Right lobe of liver (tissue), 6 donors: ENCODE measurements around the gene NPFF. TPM values are rescaled to one million over a fixed set of nuclear protein-coding genes. Genes with fewer than 3 reads are reported as not detected.
A peak's percentile ranks its signal among the peaks of the same experiment; 100 is the strongest.

Experiments
- ATAC-seq, 4 donors: fragments of 200-7000 bp; cut with Tn5 transposase; one replicate each; pipeline ENCODE4 v1.9.1; 2020; ENCODE audit warnings: mild to moderate bottlenecking in 4 of 4, moderate library complexity in 4 of 4
- DNase-seq, 3 donors: peaks; one replicate each; pipeline ENCODE4 v3.0.0-alpha.2; 2020
- H3K27ac ChIP-seq, 3 donors: fragments of 200-600 bp; one replicate each; pipeline ENCODE4 v1.8.0; 2022
- H3K27me3 ChIP-seq, 2 donors: fragments of 200-600 bp; one replicate each; pipeline ENCODE4 v1.8.0; 2022
- H3K36me3 ChIP-seq, 4 donors: fragments of 200-600 bp; sonication (generic) in 1 of 4; one replicate each; pipeline versions ENCODE4 v1.5.1 to v1.8.0; 2017 to 2022; ENCODE audit warnings: control low read depth in 1 of 4
- H3K4me1 ChIP-seq, 4 donors: fragments of 200-600 bp; sonication (generic) in 1 of 4; one replicate each; pipeline versions ENCODE4 v1.5.1 to v1.8.0; 2017 to 2022; ENCODE audit warnings: control low read depth in 1 of 4
- H3K4me3 ChIP-seq, 3 donors: fragments of 200-600 bp; one replicate each; pipeline ENCODE4 v1.8.0; 2022
- H3K9me3 ChIP-seq, 4 donors: fragments of 200-600 bp; sonication (generic) in 1 of 4; one replicate each; pipeline versions ENCODE4 v1.5.1 to v1.8.0; 2017 to 2022; ENCODE audit warnings: control low read depth in 1 of 4
- POLR2A ChIP-seq: fragments of 450-650 bp; IDR thresholded peaks from one replicate; pipeline ENCODE4 v1.6.1; 2017; ENCODE audit warnings: antibody characterized with exemption, mild to moderate bottlenecking
- WGBS: methylation state at CpG from one replicate; pipeline ENCODE4 v1.1.6; 2018; ENCODE audit warnings: low coverage, low lambda C conversion rate; ENCODE audit not compliant: insufficient coverage; ENCODE audit errors: missing lambda C conversion rate; 5-methylcytosine and 5-hydroxymethylcytosine counted together
- intact Hi-C, 2 donors: fragments of 100-400 bp; cut with DNase I; formaldehyde crosslinking; loops; one replicate each; pipeline versions ENCODE4 v1.11.2 to v1.14.1; 2022
- total RNA-seq, 6 experiments: library from RNA; depleted of rRNA in 2 of 6; stranded (reverse); fragments of >200 nt in 2 of 6; fragmentation: NEBNext Ultra II Directional in 3 of 6; extraction: Animal tissue kit (Norgen Biotek cat#: 25700) in 3 of 6; gene quantifications; one replicate each; pipeline versions ENCODE4 v1.1.0 to v1.2.4, GENCODE V29; 2016 to 2023
- TF ChIP-seq, protein P1 (sequence below), 4 donors: fragments of 200-600 bp in 3 of 4; fragments of 450-650 bp in 1 of 4; IDR thresholded peaks; one replicate each; pipeline versions ENCODE4 v1.5.1 to v1.8.0; 2016 to 2022; ENCODE audit warnings: antibody characterized with exemption in 4 of 4, mild to moderate bottlenecking in 2 of 4
- donor health status: DM: no; HTN: yes; CAD: no.
- donor health status: DM: no; HTN: no; CAD: no.
- donor health status: DM: no; HTN: no; CAD: no.
- donor health status: DM: no; HTN: yes; CAD: no.
- donor health status: DM: no; HTN: yes; CAD: no.

NPFF gene
- total RNA-seq, 6 experiments from 2014 or later = not detected

DNA sequence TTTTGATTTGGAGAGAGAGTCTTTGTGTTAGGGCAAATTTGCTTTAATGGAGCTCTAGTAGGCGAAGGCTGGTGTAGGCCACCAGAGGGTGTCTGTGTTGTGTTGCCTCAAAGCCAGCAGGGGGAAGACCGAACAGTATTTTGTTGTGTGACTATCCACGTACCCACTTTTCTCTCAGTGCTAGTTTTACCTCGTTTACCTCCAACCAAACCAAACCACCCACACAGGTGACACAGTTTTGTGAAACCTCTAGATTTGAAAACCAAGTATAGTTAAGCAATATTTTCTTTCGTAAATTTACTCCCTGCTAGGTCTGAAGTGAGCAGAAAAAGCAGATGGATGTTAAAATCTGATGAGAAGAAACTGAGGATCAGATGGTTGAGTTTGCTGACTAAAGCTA lies 36.3 kb upstream of the NPFF start:
- Histone ChIP-seq H3K36me3 (peaks cover 0 to 23% (median 11%) of the 10 kb centered on the region in 4 donors), H3K4me3 (no peak overlapping the region), H3K27me3 (no peaks in the 10 kb centered on the region), H3K4me1 (peaks cover 0 to 34% (median 11%) of the 10 kb centered on the region in 4 donors), H3K9me3 (no peaks in the 10 kb centered on the region), H3K27ac (peak overlapping the region in 2 of 3 donors; percentile 9 to 49)
- 2% methylated on average over 5 of the region's 5 CpGs for WGBS
- ATAC-seq (peak; percentile 81 to 93 (median 90)), DNase-seq (peak in 2 of 3 donors; percentile 34 to 58)
- TF ChIP-seq, protein P1, sequence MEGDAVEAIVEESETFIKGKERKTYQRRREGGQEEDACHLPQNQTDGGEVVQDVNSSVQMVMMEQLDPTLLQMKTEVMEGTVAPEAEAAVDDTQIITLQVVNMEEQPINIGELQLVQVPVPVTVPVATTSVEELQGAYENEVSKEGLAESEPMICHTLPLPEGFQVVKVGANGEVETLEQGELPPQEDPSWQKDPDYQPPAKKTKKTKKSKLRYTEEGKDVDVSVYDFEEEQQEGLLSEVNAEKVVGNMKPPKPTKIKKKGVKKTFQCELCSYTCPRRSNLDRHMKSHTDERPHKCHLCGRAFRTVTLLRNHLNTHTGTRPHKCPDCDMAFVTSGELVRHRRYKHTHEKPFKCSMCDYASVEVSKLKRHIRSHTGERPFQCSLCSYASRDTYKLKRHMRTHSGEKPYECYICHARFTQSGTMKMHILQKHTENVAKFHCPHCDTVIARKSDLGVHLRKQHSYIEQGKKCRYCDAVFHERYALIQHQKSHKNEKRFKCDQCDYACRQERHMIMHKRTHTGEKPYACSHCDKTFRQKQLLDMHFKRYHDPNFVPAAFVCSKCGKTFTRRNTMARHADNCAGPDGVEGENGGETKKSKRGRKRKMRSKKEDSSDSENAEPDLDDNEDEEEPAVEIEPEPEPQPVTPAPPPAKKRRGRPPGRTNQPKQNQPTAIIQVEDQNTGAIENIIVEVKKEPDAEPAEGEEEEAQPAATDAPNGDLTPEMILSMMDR (IDR thresholded peaks at IDR 0.05) = peak; percentile 77 to 92 (median 82)
- no peak for TF ChIP-seq POLR2A
- intact Hi-C loops = loop anchor here in 1 of 2 donors (10.0 kb wide), 1 partner anchor 131 kb away; the partner anchor contains the start of gene ATP5MC2

DNA sequence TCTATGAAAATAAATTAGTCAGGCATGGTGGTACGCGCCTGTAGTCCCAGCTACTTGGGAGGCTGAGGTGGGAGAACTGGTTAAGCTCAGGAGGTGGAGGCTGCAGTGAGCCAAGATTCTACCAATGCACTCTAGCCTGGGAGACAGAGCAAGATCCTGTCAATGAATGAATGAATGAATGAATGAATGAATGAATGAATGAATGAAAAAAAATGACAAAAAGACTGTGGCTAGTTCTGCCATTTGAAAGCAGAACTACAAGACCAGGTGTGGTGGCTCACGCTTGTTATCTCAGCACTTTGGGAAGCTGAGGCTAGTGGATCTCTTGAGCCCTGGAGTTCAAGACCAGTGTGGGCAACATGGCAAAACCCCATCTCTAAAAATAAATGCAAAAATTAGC lies 32.2 kb upstream of the NPFF start:
- no peaks in the 10 kb centered on the region for H3K9me3 ChIP-seq
- peaks cover 0 to 46% (median 30%) of the 10 kb centered on the region in 4 donors for H3K36me3 ChIP-seq
- ATAC-seq (no peak), DNase-seq (no peak)
- intact Hi-C loops = no loop called here
- H3K4me1 ChIP-seq = peaks cover 0 to 34% (median 15%) of the 10 kb centered on the region in 4 donors
- H3K4me3 ChIP-seq = no peak overlapping the region
- WGBS = 100% methylated on average over 3 of the region's 3 CpGs
- no peak overlapping the region for H3K27ac ChIP-seq
- TF ChIP-seq, protein P1 (IDR thresholded peaks at IDR 0.05) = no peak
- TF ChIP-seq POLR2A = no peak
- no peaks in the 10 kb centered on the region for H3K27me3 ChIP-seq

GRCh38 chr12:53538209-53538689 lies 31.0 kb upstream of the NPFF start:
- Histone ChIP-seq H3K4me1 (peaks cover 0 to 25% (median 12%) of the 10 kb centered on the region in 4 donors), H3K27ac (peak overlapping the region; percentile 6 to 61 (median 39)), H3K9me3 (no peaks in the 10 kb centered on the region), H3K36me3 (peaks cover 0 to 58% (median 39%) of the 10 kb centered on the region in 4 donors), H3K27me3 (no peaks in the 10 kb centered on the region), H3K4me3 (no peak overlapping the region)
- 7% methylated on average over 1 of the region's 1 CpG for WGBS
- no peak for TF ChIP-seq POLR2A
- TF ChIP-seq, protein P1 (IDR thresholded peaks at IDR 0.05) = no peak
- peak; percentile 86 to 93 (median 93) for ATAC-seq
- intact Hi-C loops = no loop called here
- peak in 1 of 3 donors; percentile 60 for DNase-seq

GRCh38 chr12:53536962-53537361 lies 29.7 kb upstream of the NPFF start:
- WGBS = 92% methylated on average over 3 of the region's 3 CpGs
- Histone ChIP-seq H3K4me1 (peaks cover 0 to 24% (median 12%) of the 10 kb centered on the region in 4 donors), H3K36me3 (peaks cover 0 to 67% (median 40%) of the 10 kb centered on the region in 4 donors), H3K27ac (no peak overlapping the region), H3K9me3 (no peaks in the 10 kb centered on the region), H3K4me3 (no peak overlapping the region), H3K27me3 (no peaks in the 10 kb centered on the region)
- intact Hi-C loops = no loop called here
- ATAC-seq (no peak), DNase-seq (no peak)
- TF ChIP-seq, protein P1 (IDR thresholded peaks at IDR 0.05) = no peak
- no peak for TF ChIP-seq POLR2A
